Fibroblast of peridontal ligament (primary cell): ENCODE measurements around the gene IZUMO2.
"Not testable (repeated sequence)": the region's sequence is repeated elsewhere in the genome, so short reads cannot be mapped to it uniquely, and the experiment has no call there.

Experiments
- DNase-seq: peaks from one replicate; pipeline ENCODE4 v3.0.0-alpha.2; 2010; ENCODE audit errors: extremely low read depth

IZUMO2 gene

GRCh38 chr19:50184196-50184595, 21.1 kb upstream of the IZUMO2 start:
- no peak for DNase-seq

- DNase-seq: no peak
These were observed 18.0 kb upstream of the IZUMO2 start for GRCh38 chr19:50181121-50181520.

GRCh38 chr19:50178859-50179537, 15.9 kb upstream of the IZUMO2 start:
- DNase-seq: no peak

GRCh38 chr19:50178320-50178719, 15.2 kb upstream of the IZUMO2 start:
- no peak for DNase-seq

GRCh38 chr19:50176775-50177174, 13.7 kb upstream of the IZUMO2 start:
- DNase-seq: no peak

- DNase-seq: no peak
These were observed 12.8 kb upstream of the IZUMO2 start for GRCh38 chr19:50175924-50176323.

- no peak for DNase-seq
These were observed 11.2 kb upstream of the IZUMO2 start for GRCh38 chr19:50174100-50174793.

- no peak for DNase-seq
These were observed 10.0 kb upstream of the IZUMO2 start for GRCh38 chr19:50173127-50173526.

GRCh38 chr19:50172726-50173125, 9.6 kb upstream of the IZUMO2 start:
- DNase-seq: no peak

GRCh38 chr19:50171752-50172151, 8.7 kb upstream of the IZUMO2 start:
- DNase-seq: no peak

GRCh38 chr19:50167314-50167721, 4.2 kb upstream of the IZUMO2 start:
- DNase-seq: no peak

- no peak for DNase-seq
These were observed 4.0 kb downstream of the IZUMO2 start for GRCh38 chr19:50159078-50159477.

- DNase-seq: no peak
These were observed 4.5 kb downstream of the IZUMO2 start for GRCh38 chr19:50158577-50158976.

- no peak for DNase-seq
These were observed 7.5 kb downstream of the IZUMO2 start for GRCh38 chr19:50155520-50156109.

- DNase-seq: no peak
These were observed 8.6 kb downstream of the IZUMO2 start for GRCh38 chr19:50154529-50154928.

GRCh38 chr19:50152578-50152977, 10.5 kb downstream of the IZUMO2 start:
- DNase-seq: no peak

- no peak for DNase-seq
These were observed 14.6 kb downstream of the IZUMO2 start for GRCh38 chr19:50148528-50148927.

- peak; percentile 31 for DNase-seq
These were observed 15.3 kb downstream of the IZUMO2 start for GRCh38 chr19:50147462-50148423.

GRCh38 chr19:50141921-50142320, 21.2 kb downstream of the IZUMO2 start:
- DNase-seq: not testable (repeated sequence)

GRCh38 chr19:50140118-50140845, 22.8 kb downstream of the IZUMO2 start:
- DNase-seq: not testable (repeated sequence)
